SH-SY5Y (cell line): ENCODE data around the gene AP5S1.

Source experiments
- GATA2 ChIP-seq: IDR thresholded peaks from 2 replicates; pipeline ENCODE4 v1.6.1; 2011; ENCODE audit warnings: mild to moderate bottlenecking, low read depth, low read length
- GATA3 ChIP-seq: IDR thresholded peaks from 2 replicates; pipeline ENCODE4 v1.6.1; 2011; ENCODE audit warnings: low read depth, mild to moderate bottlenecking, low read length, moderate library complexity

DNA sequence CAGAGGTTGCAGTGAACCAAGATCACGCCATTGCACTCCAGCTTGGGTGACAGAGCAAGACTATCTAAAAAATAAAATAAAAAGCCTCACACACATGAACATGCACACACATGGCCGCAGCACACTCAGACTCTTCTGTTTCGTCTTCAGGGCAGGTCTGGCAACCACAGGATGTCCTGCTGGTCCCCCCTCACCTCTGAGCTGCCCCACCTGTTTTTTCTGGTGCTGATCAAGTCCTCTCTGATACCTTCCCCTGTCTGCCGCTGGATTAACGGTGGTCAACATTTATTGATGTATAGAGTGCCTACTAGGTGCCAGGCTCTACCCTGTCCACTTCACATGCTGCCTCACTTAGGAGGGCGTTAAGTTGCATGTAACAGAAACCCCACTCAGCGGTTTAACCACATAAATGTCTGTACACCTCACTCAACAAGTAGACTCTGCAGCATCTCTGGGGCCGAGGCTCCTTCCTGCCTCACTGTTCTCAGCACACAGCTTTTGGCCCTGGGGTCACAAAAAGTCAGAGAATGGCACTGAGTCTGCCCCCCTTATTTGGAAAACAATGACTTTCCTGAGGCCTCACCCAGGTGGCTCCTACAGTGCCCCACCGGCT, 4.5 kb upstream of the AP5S1 start:
- TF ChIP-seq GATA2 (no peak), GATA3 (no peak)
